T-cell (primary cell): ENCODE results near the gene DOC2A. TPM values are rescaled to one million over a fixed set of nuclear protein-coding genes. Genes with fewer than 3 reads are reported as not detected.

Experiments
- ATAC-seq, 4 experiments: fragments of 200-7000 bp in 3 of 4; fragments of 150-1000 bp in 1 of 4; cut with Tn5 transposase; replicated peaks in 1 of 4; 1 replicate in 3 of 4; 2 replicates in 1 of 4; pipeline ENCODE4 v1.10.0; 2021; ENCODE audit warnings: moderate library complexity in 3 of 4, mild to moderate bottlenecking in 2 of 4, moderate number of reproducible peaks in 1 of 4
- CTCF ChIA-PET, 2 donors: fragments of 300-600 bp; sonication (Branson Sonifier 250); formaldehyde crosslinking; loops; one replicate each; lab custom pipeline; 2022; ENCODE audit warnings: antibody characterized with exemption in 2 of 2; lab: Charles Lee
- POLR2A ChIA-PET, 2 donors: fragments of 300-600 bp; sonication (Branson Sonifier 250); formaldehyde crosslinking; loops; one replicate each; lab custom pipeline; 2022; ENCODE audit warnings: antibody characterized with exemption in 2 of 2; lab: Charles Lee
- DNase-seq, 35 experiments: peaks; one replicate each; pipeline versions ENCODE4 v3.0.0 to v3.0.0-alpha.2; 2013 to 2023
- H3K27ac ChIP-seq: one replicate; pipeline ENCODE4 v1.5.1; 2013; ENCODE audit warnings: low read length
- H3K27me3 ChIP-seq, 2 experiments: replicated peaks in 1 of 2; 1 replicate in 1 of 2; 2 replicates in 1 of 2; pipeline versions ENCODE4 v1.6.1 to v1.7.0; 2013; ENCODE audit warnings: low read length in 1 of 2, mixed read lengths in 1 of 2; ENCODE audit not compliant: control insufficient read depth in 2 of 2, insufficient read depth in 2 of 2; ENCODE audit errors: extremely low read depth in 1 of 2
- H3K36me3 ChIP-seq, 2 donors: 1 replicate in 1 of 2; 2 replicates in 1 of 2; pipeline versions ENCODE4 v1.6.1 to v1.7.0; 2013; ENCODE audit warnings: low read length in 1 of 2; ENCODE audit not compliant: control insufficient read depth in 2 of 2, insufficient read depth in 1 of 2; ENCODE audit errors: extremely low read depth in 1 of 2
- H3K4me1 ChIP-seq, 2 experiments: 1 replicate in 1 of 2; 2 replicates in 1 of 2; pipeline versions ENCODE4 v1.6.1 to v1.7.0; 2013; ENCODE audit warnings: low read length in 2 of 2, mixed read lengths in 1 of 2; ENCODE audit not compliant: insufficient read depth in 2 of 2, control insufficient read depth in 1 of 2; ENCODE audit errors: extremely low read depth in 1 of 2
- H3K4me3 ChIP-seq, 2 donors: 1 replicate in 1 of 2; 2 replicates in 1 of 2; pipeline versions ENCODE4 v1.5.1 to v1.7.0; 2013; ENCODE audit warnings: mild to moderate bottlenecking in 2 of 2, low read length in 1 of 2, moderate library complexity in 1 of 2; ENCODE audit not compliant: control insufficient read depth in 1 of 2; ENCODE audit errors: extremely low read depth in 1 of 2
- H3K9me3 ChIP-seq: 2 replicates; pipeline ENCODE4 v1.7.0; 2013
- H3K27ac Mint-ChIP-seq, 2 donors: one replicate each; pipeline ENCODE4 v1.8.0; 2020 to 2021; ENCODE audit warnings: mild to moderate bottlenecking in 2 of 2, mixed read lengths in 2 of 2
- H3K27me3 Mint-ChIP-seq, 2 donors: one replicate each; pipeline ENCODE4 v1.8.0; 2021 to 2022; ENCODE audit warnings: mixed read lengths in 2 of 2
- H3K36me3 Mint-ChIP-seq: one replicate; pipeline ENCODE4 v1.8.0; 2021; ENCODE audit warnings: mixed read lengths
- H3K4me1 Mint-ChIP-seq, 3 donors: one replicate each; pipeline ENCODE4 v1.8.0; 2020 to 2022; ENCODE audit warnings: mixed read lengths in 3 of 3, mild to moderate bottlenecking in 1 of 3
- H3K4me3 Mint-ChIP-seq, 3 donors: one replicate each; pipeline ENCODE4 v1.8.0; 2020 to 2022; ENCODE audit warnings: mild to moderate bottlenecking in 3 of 3, mixed read lengths in 3 of 3, moderate library complexity in 3 of 3
- H3K9me3 Mint-ChIP-seq, 3 donors: one replicate each; pipeline ENCODE4 v1.8.0; 2020 to 2022; ENCODE audit warnings: mixed read lengths in 3 of 3
- WGBS: methylation state at CpG from one replicate; pipeline ENCODE4 v1.1.5; 2013; ENCODE audit warnings: missing lambda C conversion rate; ENCODE audit not compliant: insufficient coverage; 5-methylcytosine and 5-hydroxymethylcytosine counted together
- total RNA-seq, 35 experiments: library from RNA in 6 of 35; stranded (reverse) in 6 of 35; fragments of 120-200 nt in 1 of 35; gene quantifications; one replicate each; pipeline versions ENCODE4 v1.2.1 to v1.2.4 and lab custom pipeline; 2013 to 2026

Gene DOC2A
- total RNA-seq, 5 donors from 2014 or later (not counting 1 experiment from before 2014, with no cell fraction given) = 0.15 to 0.38 (median 0.26) TPM; not detected in 1

GRCh38 chr16:29999605-30000004 is 11.2 kb downstream of the DOC2A start:
- no peaks in the 10 kb centered on the region for H3K9me3 ChIP-seq
- no peak overlapping the region for H3K4me3 ChIP-seq
- Mint-ChIP-seq H3K4me3 (no peak overlapping the region), H3K27me3 (no peaks in the 10 kb centered on the region), H3K36me3 (peaks cover 20% of the 10 kb centered on the region), H3K9me3 (no peaks in the 10 kb centered on the region), H3K27ac (no peak overlapping the region), H3K4me1 (peaks cover 29 to 42% (median 40%) of the 10 kb centered on the region in 3 donors)
- DNase-seq (no peak), ATAC-seq (no peak)
- CTCF ChIA-PET = interaction anchor here in 1 of 2 donors (0.6 kb wide), 1 partner anchor 248 kb away, joined by 4 read pairs; no protein-coding TSS in a partner anchor
- H3K36me3 ChIP-seq = peaks cover 12 to 34% of the 10 kb centered on the region in 2 donors
- POLR2A ChIA-PET = interaction anchor here in 1 of 2 donors (0.6 kb wide), 1 partner anchor 204 kb away, joined by 6 read pairs; no protein-coding TSS in a partner anchor
- WGBS = 85% methylated on average over 6 of the region's 6 CpGs
- H3K4me1 ChIP-seq = peaks cover 10 to 24% of the 10 kb centered on the region in 2 experiments
- no peak overlapping the region for H3K27ac ChIP-seq
- no peaks in the 10 kb centered on the region for H3K27me3 ChIP-seq

- Histone ChIP-seq H3K27me3 (no peaks in the 10 kb centered on the region), H3K4me3 (peak overlapping the region; percentile 99), H3K4me1 (peaks cover 11 to 32% of the 10 kb centered on the region in 2 experiments), H3K36me3 (peaks cover 14 to 48% of the 10 kb centered on the region in 2 donors), H3K9me3 (no peaks in the 10 kb centered on the region), H3K27ac (no peak overlapping the region)
- DNase-seq = no peak
- ChIA-PET CTCF (interaction anchor here in 1 of 2 donors (0.6 to 1.6 kb wide), 3 partner anchors 24 to 697 kb away, joined by 4 to 6 read pairs (median 4); partner anchors contain the start of gene TAOK2), POLR2A (interaction anchor here in 1 of 2 donors (0.6 kb wide), 1 partner anchor 99 kb away, joined by 3 read pairs; no protein-coding TSS in a partner anchor)
- H3K4me1 Mint-ChIP-seq = peaks cover 32 to 47% (median 46%) of the 10 kb centered on the region in 3 donors
- 0% methylated on average over 2 of the region's 9 CpGs for WGBS
- H3K36me3 Mint-ChIP-seq = peaks cover 14% of the 10 kb centered on the region
- H3K9me3 Mint-ChIP-seq = no peaks in the 10 kb centered on the region
- no peak for ATAC-seq
- no peaks in the 10 kb centered on the region for H3K27me3 Mint-ChIP-seq
- H3K4me3 Mint-ChIP-seq = peak overlapping the region; percentile 96 to 99 (median 97)
- peak overlapping the region; percentile 95 to 97 for H3K27ac Mint-ChIP-seq
Observed at GRCh38 chr16:29996766-29997250, 14.0 kb downstream of the DOC2A start.

- H3K9me3 Mint-ChIP-seq = no peaks in the 10 kb centered on the region
- H3K4me1 ChIP-seq = peaks cover 11 to 29% of the 10 kb centered on the region in 2 experiments
- ATAC-seq (peak; percentile 95 to 98 (median 96)), DNase-seq (peak; percentile 97 to 100 (median 99))
- under 1% methylated on average over 62 of the region's 65 CpGs for WGBS
- H3K27ac ChIP-seq = peak within 1 kb of the TSS; percentile 99
- peak within 1 kb of the TSS; percentile 99 for H3K4me3 ChIP-seq
- H3K36me3 ChIP-seq = peaks cover 10 to 48% of the 10 kb centered on the region in 2 donors
- H3K4me1 Mint-ChIP-seq = peaks cover 32 to 47% (median 43%) of the 10 kb centered on the region in 3 donors
- H3K27me3 ChIP-seq = no peaks in the 10 kb centered on the region
- H3K27me3 Mint-ChIP-seq = no peaks in the 10 kb centered on the region
- no peaks in the 10 kb centered on the region for H3K9me3 ChIP-seq
- H3K36me3 Mint-ChIP-seq = peaks cover 12% of the 10 kb centered on the region
- CTCF ChIA-PET = interaction anchor here in 1 of 2 donors (0.7 to 1.6 kb wide), 4 partner anchors 23 to 296 kb away, joined by 4 to 6 read pairs (median 4); partner anchors contain the start of genes PAGR1 and TAOK2
- H3K27ac Mint-ChIP-seq = peak within 1 kb of the TSS; percentile 95 to 97
- POLR2A ChIA-PET = interaction anchor here in 1 of 2 donors (0.6 kb wide), 1 partner anchor 174 kb away, joined by 6 read pairs; no protein-coding TSS in a partner anchor
- H3K4me3 Mint-ChIP-seq = peak within 1 kb of the TSS; percentile 96 to 99 (median 97)
Observed at GRCh38 chr16:29995911-29996765, 14.7 kb downstream of the DOC2A start, which contains the start of gene INO80E. Gene INO80E (plus strand): TSS chr16:29996241. CDS start chr16:29996311, 70 bp downstream.

- Histone ChIP-seq H3K27ac (peak within 1 kb of the TSS; percentile 99), H3K27me3 (no peaks in the 10 kb centered on the region), H3K9me3 (no peaks in the 10 kb centered on the region), H3K4me1 (peaks cover 11 to 29% of the 10 kb centered on the region in 2 experiments), H3K4me3 (peak within 1 kb of the TSS; percentile 99), H3K36me3 (peaks cover 10 to 46% of the 10 kb centered on the region in 2 donors)
- under 1% methylated on average over 48 of the region's 53 CpGs for WGBS
- peak; percentile 69 to 73 (median 70) for ATAC-seq
- Mint-ChIP-seq H3K27ac (peak within 1 kb of the TSS; percentile 95 to 97), H3K9me3 (no peaks in the 10 kb centered on the region), H3K4me1 (peaks cover 32 to 47% (median 43%) of the 10 kb centered on the region in 3 donors), H3K27me3 (no peaks in the 10 kb centered on the region), H3K36me3 (peaks cover 15% of the 10 kb centered on the region), H3K4me3 (peak within 1 kb of the TSS; percentile 96 to 99 (median 97))
- POLR2A ChIA-PET = interaction anchor here in 1 of 2 donors (0.6 kb wide), 1 partner anchor 173 kb away, joined by 6 read pairs; no protein-coding TSS in a partner anchor
- CTCF ChIA-PET = interaction anchor here in 1 of 2 donors (0.7 to 1.2 kb wide), 3 partner anchors 34 to 188 kb away, joined by 4 to 5 read pairs (median 4); partner anchors contain the start of genes PAGR1 and TMEM219
- peak; percentile 66 to 91 (median 80) for DNase-seq
Observed at GRCh38 chr16:29995324-29995910, 15.4 kb downstream of the DOC2A start, which contains the start of gene HIRIP3. Gene HIRIP3 (minus strand): TSS chr16:29995617. CDS start chr16:29995605, 12 bp downstream.

GRCh38 chr16:29994600-29995323 is 16.1 kb downstream of the DOC2A start:
- H3K27me3 ChIP-seq = no peaks in the 10 kb centered on the region
- peak overlapping the region; percentile 96 to 99 (median 97) for H3K4me3 Mint-ChIP-seq
- ChIA-PET CTCF (interaction anchor here in 1 of 2 donors (0.9 to 1.2 kb wide), 2 partner anchors 33 to 179 kb away, joined by 4 to 5 read pairs; partner anchors contain the start of genes PAGR1 and TMEM219), POLR2A (no interaction called here)
- peaks cover 11 to 29% of the 10 kb centered on the region in 2 experiments for H3K4me1 ChIP-seq
- DNase-seq (peak in 7 of 35 experiments; percentile 50 to 75 (median 64)), ATAC-seq (peak in 2 of 4 experiments; percentile 36 to 39)
- peak overlapping the region; percentile 95 to 97 for H3K27ac Mint-ChIP-seq
- H3K9me3 Mint-ChIP-seq = no peaks in the 10 kb centered on the region
- 9% methylated on average over 17 of the region's 24 CpGs for WGBS
- no peaks in the 10 kb centered on the region for H3K9me3 ChIP-seq
- peaks cover 31 to 46% (median 42%) of the 10 kb centered on the region in 3 donors for H3K4me1 Mint-ChIP-seq
- peaks cover 11 to 44% of the 10 kb centered on the region in 2 donors for H3K36me3 ChIP-seq
- no peaks in the 10 kb centered on the region for H3K27me3 Mint-ChIP-seq
- H3K36me3 Mint-ChIP-seq = peaks cover 18% of the 10 kb centered on the region
- H3K4me3 ChIP-seq = peak overlapping the region; percentile 99
- peak overlapping the region; percentile 99 for H3K27ac ChIP-seq
